AG08395 (cell line): ENCODE measurements around the gene DCTN4.
"Not testable (repeated sequence)": the region's sequence is repeated elsewhere in the genome, so short reads cannot be mapped to it uniquely, and the experiment has no call there.

Experiments
- DNase-seq: peaks from one replicate; pipeline ENCODE4 v3.0.0; 2012; ENCODE audit warnings: mixed read lengths, low spot score

The DCTN4 gene

GRCh38 chr5:150778517-150779396, 19.9 kb upstream of the DCTN4 start, which contains the start of gene SMIM3:
Gene SMIM3 (plus strand): TSS chr5:150778757. CDS start chr5:150795441, 16,684 bp downstream.
- peak; percentile 79 for DNase-seq

- DNase-seq = no peak
Measured at GRCh38 chr5:150778088-150778516, 19.3 kb upstream of the DCTN4 start.

- no peak for DNase-seq
Measured at GRCh38 chr5:150777685-150778084, 18.9 kb upstream of the DCTN4 start.

- peak; percentile 72 for DNase-seq
Measured at GRCh38 chr5:150774145-150774544, 15.3 kb upstream of the DCTN4 start.

GRCh38 chr5:150771034-150771795, 12.4 kb upstream of the DCTN4 start:
- no peak for DNase-seq

GRCh38 chr5:150766251-150766650, 7.4 kb upstream of the DCTN4 start:
- no peak for DNase-seq

- no peak for DNase-seq
Measured at GRCh38 chr5:150765799-150766169, 7.0 kb upstream of the DCTN4 start.

- no peak for DNase-seq
Measured at GRCh38 chr5:150765011-150765798, 6.4 kb upstream of the DCTN4 start.

GRCh38 chr5:150764530-150764929, 5.7 kb upstream of the DCTN4 start:
- DNase-seq = no peak

- DNase-seq = peak; percentile 34
Measured at GRCh38 chr5:150763023-150763769, 4.4 kb upstream of the DCTN4 start.

- DNase-seq = no peak
Measured at GRCh38 chr5:150762211-150762610, 3.4 kb upstream of the DCTN4 start.

- DNase-seq = no peak
Measured at GRCh38 chr5:150759334-150759583, 442 bp upstream of the DCTN4 start.

- no peak for DNase-seq
Measured at GRCh38 chr5:150758203-150758530, 650 bp downstream of the DCTN4 start.

- DNase-seq = no peak
Measured at GRCh38 chr5:150757087-150757649, 1.6 kb downstream of the DCTN4 start.

GRCh38 chr5:150753863-150754262, 5.0 kb downstream of the DCTN4 start:
- DNase-seq = no peak

- DNase-seq = no peak
Measured at GRCh38 chr5:150753463-150753862, 5.4 kb downstream of the DCTN4 start.

GRCh38 chr5:150751096-150751891, 7.5 kb downstream of the DCTN4 start:
- DNase-seq = no peak

GRCh38 chr5:150750469-150750868, 8.3 kb downstream of the DCTN4 start:
- no peak for DNase-seq

- not testable (repeated sequence) for DNase-seq
Measured at GRCh38 chr5:150743142-150743488, 15.7 kb downstream of the DCTN4 start.

GRCh38 chr5:150742455-150743141, 16.2 kb downstream of the DCTN4 start:
- DNase-seq = not testable (repeated sequence)
